Measurements from ENCODE around the gene LY6G6C. TPM values are rescaled to one million over a fixed set of nuclear protein-coding genes. Genes with fewer than 3 reads are reported as not detected.

The LY6G6C gene
- total RNA-seq, 1 donor from 2014 or later: not detected

DNA sequence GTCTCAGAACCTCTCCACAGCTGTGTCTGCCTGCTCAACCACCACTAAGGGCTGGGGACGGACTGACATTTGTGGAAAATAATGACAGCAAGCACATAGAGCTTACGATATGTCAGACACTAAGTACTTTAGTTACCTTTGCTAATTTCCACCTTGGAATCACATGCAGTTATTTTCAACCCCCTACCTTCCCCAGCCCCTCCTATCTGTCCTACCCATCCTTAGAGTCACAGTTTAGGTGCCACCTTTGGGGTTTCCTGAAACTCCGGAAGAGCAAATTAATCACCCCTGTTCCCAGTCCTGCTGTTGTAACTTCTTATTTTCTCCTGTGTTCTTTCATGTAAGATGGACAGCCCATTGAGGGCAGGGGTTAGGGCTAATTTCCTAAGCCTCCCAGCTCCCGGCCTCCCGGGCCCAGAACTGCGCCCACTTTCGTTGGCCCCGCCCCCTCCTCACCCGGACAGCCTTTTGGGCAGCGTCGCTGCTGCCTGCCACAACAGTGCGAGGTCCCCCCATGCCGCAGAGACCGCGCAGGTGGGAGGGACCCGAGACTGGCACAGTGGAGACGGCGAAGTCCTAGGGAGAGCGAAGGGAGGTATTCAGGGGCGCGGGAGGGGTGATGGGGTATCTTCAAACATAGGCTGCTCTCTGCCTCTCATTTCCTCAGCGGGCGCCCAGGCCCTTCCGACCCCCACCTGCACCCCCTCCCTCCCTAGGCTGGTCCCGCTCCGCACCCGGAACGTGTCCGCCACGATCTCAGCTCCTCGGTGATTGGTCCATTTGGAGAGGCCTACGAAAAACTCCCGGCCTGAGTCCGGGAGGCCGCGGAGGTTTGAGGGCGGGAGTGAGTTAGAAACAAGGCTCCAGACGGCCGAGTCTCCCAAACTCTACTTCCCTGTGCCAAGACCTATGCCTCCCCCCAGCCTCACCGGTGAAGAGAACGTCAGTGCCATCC, 6.4 kb upstream of the LY6G6C start:
- no peak for DNase-seq (ENCODE audit: extremely low read depth, low read depth, low spot score)

DNA sequence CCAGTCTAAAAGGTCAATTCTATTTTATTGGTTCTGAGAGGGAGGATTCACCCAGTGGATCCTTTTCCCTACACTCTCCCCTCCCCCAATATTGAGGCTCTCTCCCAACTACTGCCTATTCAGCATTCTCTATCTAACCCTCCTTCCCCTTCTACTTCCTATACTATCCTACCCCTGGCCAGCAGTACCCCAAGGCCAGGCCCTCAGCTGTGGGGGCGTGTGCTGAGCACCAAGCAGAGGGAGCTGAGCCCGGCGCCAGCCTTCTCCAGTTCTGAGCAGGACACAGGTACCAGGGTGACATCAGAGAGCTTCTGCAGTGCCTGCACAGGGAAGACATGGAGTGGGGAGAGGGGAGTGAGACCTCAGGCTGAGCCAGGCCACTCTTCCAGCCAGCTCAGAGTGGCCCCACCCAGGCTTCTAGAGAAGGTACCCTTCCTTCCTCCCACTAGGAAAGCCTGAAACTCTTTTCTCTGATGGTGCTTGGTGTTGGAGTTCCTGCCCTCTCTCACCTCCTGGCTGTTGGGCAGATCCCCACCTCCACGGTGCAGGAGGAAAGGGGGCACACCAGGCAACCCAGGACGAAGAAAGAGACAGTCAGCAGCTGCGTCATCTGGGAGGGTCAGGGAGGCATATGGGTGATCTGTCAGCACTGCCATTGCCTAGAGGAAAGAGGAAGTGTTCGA, 5.6 kb upstream of the LY6G6C start:
- no peak for DNase-seq (ENCODE audit: extremely low read depth, low read depth, low spot score)

DNA sequence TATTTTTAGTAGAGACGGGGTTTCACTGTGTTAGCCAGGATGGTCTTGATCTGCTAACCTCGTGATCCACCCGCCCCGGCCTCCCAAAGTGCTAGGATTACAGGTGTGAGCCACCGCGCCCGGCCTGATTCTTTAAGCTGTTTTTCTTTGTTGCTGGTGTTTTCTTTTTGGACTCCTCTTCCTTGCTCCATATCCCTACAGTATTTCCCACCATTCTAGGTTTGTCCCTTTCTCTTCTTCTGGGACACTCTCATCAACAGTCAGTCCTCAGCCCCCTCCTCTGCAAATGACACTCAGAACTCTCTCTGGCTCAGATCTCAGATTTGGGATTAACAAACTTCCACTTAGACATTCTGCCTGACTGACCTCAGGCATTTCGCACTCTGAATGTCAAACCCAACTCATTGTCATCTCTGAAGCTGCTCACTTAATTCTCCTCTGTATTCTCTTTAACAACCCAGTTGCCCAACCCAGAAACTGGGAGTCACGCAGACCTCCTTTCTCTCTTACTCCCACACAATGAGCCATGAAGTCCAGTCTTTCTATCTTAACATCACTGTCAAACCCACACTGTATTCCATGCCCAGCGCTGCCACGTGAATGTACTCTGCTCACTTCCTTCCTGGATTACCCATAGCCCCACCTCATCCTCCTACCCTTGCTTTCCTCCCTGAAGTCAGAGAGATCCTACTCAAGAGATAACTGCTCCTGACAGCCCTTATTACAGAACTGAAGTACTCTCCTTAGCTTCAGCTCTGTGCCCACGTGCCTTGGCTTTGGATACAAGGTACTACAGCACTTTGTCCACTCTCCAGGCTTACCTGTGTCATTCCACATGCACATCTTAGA, 4.2 kb upstream of the LY6G6C start:
- DNase-seq (ENCODE audit: extremely low read depth, low read depth, low spot score): no peak

DNA sequence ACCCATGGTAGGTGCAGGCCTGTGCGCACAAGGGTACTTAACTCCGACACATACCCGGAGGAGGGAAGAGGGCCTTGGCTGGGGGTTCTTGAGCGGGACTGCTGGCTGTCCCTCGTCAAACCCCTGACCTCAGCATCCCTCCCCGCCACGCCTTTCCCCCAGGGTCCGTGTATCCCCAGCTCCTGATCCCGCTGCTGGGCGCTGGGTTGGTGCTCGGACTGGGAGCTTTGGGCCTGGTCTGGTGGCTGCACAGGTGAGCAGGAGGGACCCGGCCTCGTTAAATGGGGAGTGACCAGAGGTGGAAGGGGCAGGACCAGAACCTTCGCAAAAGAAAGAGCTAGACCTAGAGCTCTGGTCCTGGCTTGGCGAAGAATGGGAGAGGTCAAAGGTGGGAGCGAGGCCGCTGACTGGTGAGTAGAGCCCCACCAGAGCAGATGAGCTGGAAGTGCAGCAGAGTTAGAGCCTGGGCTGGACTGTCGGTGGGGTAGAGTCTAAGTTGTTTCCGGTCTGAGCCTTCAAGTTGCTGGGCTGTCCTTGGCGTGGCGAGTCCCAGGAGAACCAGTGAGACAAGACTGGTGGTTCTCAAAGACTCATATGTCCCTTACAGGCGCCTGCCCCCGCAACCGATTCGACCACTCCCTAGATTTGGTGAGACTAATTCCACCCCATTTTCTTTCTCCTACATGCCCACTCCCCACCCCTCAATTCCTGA, 2.6 kb upstream of the LY6G6C start:
- no peak for DNase-seq (ENCODE audit: extremely low read depth, low read depth, low spot score)

DNA sequence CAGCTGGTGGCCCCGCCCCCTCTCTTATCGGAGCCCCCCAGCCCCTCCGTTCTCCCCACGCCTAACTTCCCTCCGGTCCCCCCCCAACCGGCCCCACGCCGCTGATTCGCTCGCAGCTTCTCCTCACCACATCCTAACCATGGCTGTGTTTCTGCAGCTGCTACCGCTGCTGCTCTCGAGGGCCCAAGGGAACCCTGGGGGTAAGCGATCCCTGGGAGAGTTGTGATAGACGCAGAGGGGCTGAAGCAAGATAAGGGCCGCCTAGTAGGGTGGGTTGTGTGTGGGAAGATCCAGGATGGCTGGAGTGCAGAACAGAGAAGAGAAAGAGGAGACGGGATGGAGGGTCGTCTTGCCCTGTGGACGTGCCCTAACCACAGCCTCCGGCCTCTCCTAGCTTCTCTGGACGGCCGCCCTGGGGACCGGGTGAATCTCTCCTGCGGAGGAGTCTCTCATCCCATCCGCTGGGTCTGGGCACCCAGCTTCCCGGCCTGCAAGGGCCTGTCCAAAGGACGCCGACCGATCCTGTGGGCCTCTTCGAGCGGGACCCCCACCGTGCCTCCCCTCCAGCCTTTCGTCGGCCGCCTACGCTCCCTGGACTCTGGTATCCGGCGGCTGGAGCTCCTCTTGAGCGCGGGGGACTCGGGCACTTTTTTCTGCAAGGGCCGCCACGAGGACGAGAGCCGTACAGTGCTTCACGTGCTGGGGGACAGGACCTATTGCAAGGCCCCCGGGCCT, 1.9 kb upstream of the LY6G6C start, which contains the start of gene MPIG6B:
MPIG6B (plus strand) TSS at position 129 of the 735 bp plus-strand sequence; CDS start at position 140, 11 bp downstream.
- no peak for DNase-seq (ENCODE audit: extremely low read depth, low read depth, low spot score)

DNA sequence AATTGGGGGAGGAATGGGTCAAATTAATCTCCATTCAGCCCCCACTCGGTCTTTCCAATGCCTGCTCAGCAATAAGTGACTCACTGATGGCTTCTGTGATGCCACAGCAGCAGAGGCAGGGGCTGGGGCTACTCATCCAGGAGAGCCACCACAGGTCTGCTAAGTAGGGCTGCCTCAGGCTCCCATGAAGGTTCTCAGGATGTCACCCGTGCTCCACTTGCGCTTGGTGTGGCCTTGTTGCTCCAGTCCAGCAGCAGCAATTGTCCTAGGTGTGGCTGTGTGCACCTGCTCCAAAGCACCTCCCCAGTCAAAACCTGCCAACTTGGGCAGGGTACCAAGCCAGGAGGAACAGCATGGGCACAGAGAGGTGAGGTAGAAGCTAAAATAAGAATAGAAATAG, 627 bp upstream of the LY6G6C start:
- no peak for DNase-seq (ENCODE audit: extremely low read depth, low read depth, low spot score)

DNA sequence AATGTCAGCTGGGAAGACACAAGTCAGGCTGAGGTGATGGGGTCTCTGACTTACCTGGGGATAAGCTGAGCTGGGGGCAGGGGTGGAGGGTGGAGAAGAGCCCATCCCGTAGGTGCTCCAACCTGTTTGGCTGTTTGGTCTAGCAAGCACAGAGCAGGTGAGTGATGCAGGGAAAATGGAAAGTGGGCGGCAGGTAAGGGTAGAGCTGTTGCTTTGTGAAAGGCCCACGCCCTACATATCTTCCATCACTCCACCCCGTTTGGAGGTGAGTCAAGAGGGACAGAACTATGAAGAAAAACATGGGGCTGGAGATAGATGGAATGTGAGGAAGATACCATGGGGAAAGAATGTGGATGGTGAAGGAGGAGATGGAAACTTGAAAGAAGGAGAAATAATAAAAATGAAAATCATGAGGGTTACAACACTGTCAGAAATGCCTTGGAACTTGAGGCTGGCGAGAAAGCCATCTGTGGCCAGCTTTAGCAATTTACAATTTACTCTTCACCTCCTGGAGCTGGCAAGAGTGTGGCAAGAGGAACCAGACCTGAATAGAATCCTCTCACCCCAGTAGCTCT, 1.3 kb downstream of the LY6G6C start:
- no peak for DNase-seq (ENCODE audit: extremely low read depth, low read depth, low spot score)

DNA sequence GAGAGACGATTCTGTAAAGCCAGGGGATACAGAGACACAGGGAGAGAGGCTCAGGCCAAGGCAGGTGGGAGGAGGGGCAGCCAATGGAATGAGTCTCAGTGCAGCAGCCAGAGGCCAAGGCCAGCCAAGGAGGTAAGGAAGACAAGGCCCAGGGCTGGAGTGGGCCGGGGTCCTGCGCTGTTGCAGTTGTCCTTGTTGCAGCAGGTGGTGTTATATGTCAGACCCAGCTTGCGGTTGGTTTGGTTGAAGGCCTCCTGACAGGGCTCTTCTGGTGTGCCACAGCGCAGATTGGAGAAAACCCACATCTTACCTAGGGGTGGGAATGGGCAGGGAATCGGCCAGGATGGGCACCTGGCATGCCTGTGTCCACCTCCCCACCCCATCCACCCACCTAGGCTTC, 2.5 kb downstream of the LY6G6C start:
- DNase-seq (ENCODE audit: extremely low read depth, low read depth, low spot score): no peak

DNA sequence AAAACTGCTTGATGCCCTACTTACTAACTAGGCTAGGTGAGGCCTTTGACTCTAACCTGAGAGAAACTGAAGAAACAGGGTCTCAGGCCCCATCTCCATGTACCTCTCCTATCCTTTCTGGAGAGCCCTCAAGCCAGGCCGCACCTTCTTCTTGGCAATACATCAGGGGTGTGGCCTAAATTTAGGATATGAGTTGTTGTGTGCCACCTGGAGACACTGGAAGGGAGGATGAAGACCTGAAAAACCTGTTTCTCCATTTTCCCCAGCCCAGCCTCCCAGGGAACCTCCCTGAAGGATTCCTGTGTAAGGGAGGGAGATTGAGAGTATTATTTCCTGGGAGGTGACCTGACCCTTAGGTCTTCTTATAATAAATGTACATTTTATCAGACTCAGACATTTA, 3.3 kb downstream of the LY6G6C start:
- DNase-seq (ENCODE audit: extremely low read depth, low read depth, low spot score): no peak

DNA sequence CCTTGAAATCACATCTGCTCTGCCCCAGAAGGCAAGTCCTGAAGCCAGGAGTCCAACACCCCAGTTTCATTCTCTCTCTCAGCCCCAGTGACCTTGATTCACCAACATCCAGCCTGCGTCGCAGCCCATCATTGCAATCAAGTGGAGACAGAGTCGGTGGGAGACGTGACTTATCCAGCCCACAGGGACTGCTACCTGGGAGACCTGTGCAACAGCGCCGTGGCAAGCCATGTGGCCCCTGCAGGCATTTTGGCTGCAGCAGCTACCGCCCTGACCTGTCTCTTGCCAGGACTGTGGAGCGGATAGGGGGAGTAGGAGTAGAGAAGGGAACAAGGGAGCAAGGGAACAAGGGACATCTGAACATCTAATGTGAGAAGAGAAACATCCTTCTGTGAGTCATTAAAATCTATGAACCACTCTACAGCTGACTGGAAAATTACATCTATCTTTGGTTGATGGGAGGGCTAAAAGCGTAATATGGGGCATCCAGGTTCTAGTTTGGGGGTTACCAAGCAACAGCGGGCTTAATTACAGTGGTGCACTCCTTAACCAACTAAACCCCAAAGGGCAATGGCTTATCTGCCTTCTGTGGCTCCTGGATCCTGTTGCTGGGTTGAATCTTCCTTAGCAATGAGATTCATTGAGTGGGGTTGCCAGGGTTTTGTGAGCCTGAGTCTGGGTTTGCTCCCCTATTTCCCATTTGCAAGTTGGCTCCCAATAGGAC, 3.9 kb downstream of the LY6G6C start:
- DNase-seq (ENCODE audit: extremely low read depth, low read depth, low spot score): no peak

DNA sequence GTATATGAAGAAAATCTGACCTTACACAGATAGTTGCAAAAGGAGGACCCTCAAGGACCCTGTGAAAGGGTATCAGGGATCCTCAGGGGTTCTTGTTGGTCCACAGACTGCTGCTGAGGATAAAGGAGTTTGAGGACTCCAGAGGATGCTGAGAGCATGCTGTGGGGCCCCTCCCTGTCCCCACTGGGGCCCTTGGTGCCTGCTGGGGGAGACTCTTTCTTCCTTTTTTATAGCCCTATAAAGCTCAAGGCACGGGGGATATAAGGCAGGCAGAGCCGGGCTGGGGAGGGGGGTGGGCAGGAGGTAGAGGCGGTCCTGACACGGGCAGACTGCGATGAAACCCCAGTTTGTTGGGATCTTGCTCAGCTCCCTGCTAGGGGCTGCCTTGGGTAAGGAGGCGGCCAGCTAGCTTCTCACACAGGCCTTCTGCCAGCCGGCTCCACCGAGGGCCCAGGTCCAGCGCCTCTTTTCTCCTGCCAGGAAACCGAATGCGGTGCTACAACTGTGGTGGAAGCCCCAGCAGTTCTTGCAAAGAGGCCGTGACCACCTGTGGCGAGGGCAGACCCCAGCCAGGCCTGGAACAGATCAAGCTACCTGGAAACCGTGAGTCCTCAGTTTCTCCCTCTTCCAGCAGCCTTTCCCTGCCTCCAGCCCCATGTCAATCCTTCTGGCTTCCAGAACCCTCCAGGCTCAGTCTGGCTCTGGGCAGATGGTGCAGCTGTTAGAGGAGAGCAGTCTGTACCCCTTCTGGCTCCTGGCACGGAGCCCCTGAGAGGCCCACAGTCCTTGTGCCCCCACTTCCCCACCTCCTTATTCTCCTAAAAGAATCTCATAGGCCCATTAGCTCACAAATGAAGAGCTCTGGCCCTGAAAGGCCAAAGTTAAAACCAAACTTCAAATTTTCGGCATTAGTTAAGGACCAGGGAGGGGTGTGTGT, 6.3 kb downstream of the LY6G6C start, which contains the start of gene LY6G6D:
LY6G6D (plus strand) TSS at position 327 of the 937 bp plus-strand sequence; CDS start at position 335, 8 bp downstream.
- DNase-seq (ENCODE audit: extremely low read depth, low read depth, low spot score): no peak

DNA sequence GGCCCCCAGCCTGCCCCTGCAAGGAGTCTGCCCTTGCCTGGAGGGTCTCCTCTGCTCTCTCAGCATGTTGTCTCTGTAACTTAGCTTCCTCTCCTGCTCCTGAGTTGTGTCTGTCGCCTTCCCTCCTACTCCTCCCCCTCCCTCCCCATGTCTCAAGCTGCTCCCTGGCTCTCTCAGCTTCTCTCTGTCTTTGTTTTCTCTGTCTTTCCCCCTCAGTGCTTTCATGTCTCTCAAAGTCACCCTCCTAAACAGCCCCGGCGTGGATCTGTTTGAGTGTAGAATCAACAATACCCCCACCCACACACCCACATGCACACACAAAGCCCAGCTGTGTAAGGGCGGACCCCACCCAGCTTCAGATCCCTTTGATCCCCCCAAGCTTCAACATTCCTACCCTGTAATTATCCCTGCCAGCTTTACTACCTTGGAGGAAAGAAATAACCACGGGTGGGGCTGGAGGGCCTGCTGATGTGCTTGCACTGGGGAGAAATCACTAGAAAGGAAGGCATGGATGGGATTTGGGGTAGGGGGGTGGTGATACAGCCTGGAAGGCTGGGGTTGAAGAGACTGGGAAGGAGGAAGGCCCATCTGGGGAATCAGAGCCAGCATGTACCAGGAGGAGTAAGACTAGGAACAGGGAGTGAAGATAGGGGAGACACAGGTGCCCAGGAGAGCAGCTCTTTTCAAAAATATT, 7.4 kb downstream of the LY6G6C start:
- DNase-seq (ENCODE audit: extremely low read depth, low read depth, low spot score): no peak

DNA sequence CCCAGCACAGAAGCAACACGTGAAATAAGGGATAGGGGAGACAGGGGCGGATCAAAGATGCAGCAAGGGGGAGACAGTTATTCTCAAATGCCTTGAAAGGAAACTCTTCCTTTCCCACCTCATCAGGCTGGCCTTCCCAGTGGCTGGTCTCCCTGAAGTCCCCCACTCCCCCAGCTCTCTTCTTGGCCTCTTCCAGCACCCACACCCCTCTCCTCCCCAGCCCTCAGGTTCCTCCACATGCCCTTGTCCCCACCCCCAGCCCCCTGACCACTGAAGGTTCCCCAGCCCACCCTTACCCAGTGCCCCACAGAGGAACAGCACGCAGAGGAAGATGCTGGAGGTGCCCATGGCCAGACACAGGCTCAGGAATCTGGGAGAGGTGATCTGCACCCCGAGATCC, 8.1 kb downstream of the LY6G6C start:
- DNase-seq (ENCODE audit: extremely low read depth, low read depth, low spot score): no peak

DNA sequence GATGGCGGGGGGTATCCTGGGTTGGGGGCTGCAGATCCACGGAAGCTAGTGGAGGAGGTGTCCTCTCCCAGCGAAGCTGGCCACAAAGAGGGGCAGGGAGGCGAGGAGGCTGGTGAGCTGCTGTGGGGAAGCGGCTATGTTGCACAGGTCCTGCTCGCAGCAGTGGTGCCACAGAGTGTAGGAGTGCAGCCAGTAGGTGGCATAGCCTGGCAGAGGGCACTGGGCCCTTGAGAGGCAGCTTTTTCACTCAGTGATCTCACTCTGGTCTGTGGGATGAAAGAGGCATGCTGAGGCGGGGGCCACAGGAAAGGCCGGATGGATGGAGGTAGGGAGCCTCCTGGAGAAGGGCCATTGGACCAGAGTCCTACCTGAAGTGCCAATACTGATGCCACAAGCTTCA, 9.2 kb downstream of the LY6G6C start:
- DNase-seq (ENCODE audit: extremely low read depth, low read depth, low spot score): no peak

DNA sequence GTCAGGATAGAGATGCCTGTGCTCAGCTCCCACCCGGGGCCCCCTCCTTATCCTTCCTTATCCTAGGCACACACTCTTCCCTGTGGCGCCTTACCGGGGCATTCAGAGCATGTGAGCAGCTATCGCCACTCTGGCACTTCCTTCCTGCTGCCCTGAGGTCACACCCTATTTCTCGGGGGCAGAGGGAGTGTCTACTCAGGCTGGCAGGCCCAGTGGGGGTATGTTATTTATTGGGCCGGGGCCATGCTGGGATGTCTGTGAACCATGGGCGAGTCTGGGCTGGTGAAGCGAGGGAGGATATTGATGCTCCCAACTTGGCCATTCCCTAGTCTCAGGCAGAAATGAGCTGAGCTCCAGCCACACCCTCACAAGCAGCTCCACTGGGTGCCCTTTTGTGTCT, 10.3 kb downstream of the LY6G6C start:
- DNase-seq (ENCODE audit: extremely low read depth, low read depth, low spot score): no peak

DNA sequence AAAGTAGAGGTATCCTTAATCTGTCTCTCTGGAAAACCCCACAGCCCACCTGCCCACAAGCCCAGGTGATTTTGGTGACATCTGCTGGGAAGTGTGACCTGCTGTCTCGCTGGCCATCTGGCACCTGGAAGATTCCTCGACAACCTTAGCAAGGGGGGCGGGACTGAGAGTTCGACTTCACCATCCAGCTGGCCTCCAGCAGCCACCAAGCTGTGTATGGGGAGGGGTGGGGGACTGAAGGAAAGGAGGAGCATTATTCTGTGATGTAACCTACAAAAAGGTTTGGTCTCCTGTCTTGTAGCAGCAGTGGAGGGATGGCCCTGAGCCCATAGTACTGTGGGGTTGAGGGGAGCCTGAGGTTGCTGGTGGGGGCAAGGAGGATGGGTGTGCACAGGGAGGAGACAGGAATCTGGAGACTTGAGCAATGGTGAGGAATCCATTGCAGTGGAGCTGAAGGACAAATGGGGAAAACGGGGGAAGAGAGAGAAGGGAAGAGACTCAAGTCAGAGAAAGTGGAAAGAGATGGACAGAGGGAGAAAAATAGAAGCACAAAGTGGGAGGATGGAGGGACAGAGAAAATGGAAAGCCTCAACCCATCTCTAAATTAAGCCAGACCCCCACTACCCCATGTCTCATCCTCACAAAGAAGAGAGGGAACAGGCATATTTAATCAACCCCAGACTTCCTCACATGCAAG, 10.9 kb downstream of the LY6G6C start:
- no peak for DNase-seq (ENCODE audit: extremely low read depth, low read depth, low spot score)

Measured in glomerular endothelial cell (primary cell).